ENCODE data around the gene ITGB2. TPM values are rescaled to one million over a fixed set of nuclear protein-coding genes. Genes with fewer than 3 reads are reported as not detected.

Gene ITGB2
- total RNA-seq, 1 experiment from 2014 or later, result 1.5 TPM

- no peaks in the 10 kb centered on the region for H3K9me3 ChIP-seq (ENCODE audit: control insufficient read depth in 1 of 2, insufficient read depth in 1 of 2, low read depth in 1 of 2, low read length in 2 of 2)
- no peak overlapping the region for H3K27ac ChIP-seq (ENCODE audit: low read depth, low read length)
- intact Hi-C loops (cut with micrococcal nuclease), result loop anchor here (5.0 kb wide), 1 partner anchor 36 kb away; no protein-coding TSS in a partner anchor
- TF ChIP-seq SP1 (IDR thresholded peaks at IDR 0.05; ENCODE audit: low read depth) (no peak), CTCF (IDR thresholded peaks at IDR 0.05 in 2 of 3, conservative IDR thresholded peaks at IDR 0.05 in 1 of 3; ENCODE audit: borderline replicate concordance in 1 of 3, insufficient read depth in 1 of 3, low read depth in 2 of 3, low read length in 2 of 3) (no peak), TCF7L2 (IDR thresholded peaks at IDR 0.05; ENCODE audit: borderline replicate concordance, extremely low read depth, insufficient read depth, insufficient read length) (no peak), YY1 (IDR thresholded peaks at IDR 0.05; ENCODE audit: extremely low read depth, insufficient replicate concordance, low read depth, low read length) (no peak), ZBTB33 (IDR thresholded peaks at IDR 0.05; ENCODE audit: extremely low read depth, insufficient replicate concordance, low read length) (no peak), REST (IDR thresholded peaks at IDR 0.05; ENCODE audit: low read depth) (no peak)
- H3K4me2 ChIP-seq (ENCODE audit: low read length), result no peak overlapping the region
- H3K4me1 ChIP-seq (ENCODE audit: control insufficient read depth in 1 of 2, insufficient read depth in 2 of 2, low read length in 2 of 2), result no peaks in the 10 kb centered on the region
- ChIA-PET CTCF (no interaction called here), POLR2A (no interaction called here), RAD21 (ENCODE audit: low non-redundant PET in 1 of 2, low total read pairs in 2 of 2, uncharacterized antibody in 2 of 2, unreplicated experiment in 2 of 2) (no interaction called here)
- no peaks in the 10 kb centered on the region for H3K79me2 ChIP-seq (ENCODE audit: insufficient read depth, low read length)
- no peak overlapping the region for H3K9ac ChIP-seq (ENCODE audit: low read length)
- no TSS peak for BruUV-seq (replicated peaks)
- DNase-seq (ENCODE audit: low read depth, low spot score) (no peak), ATAC-seq (no peak)
- no peaks in the 10 kb centered on the region for H3K9me2 ChIP-seq (ENCODE audit: insufficient read depth)
- H3K36me3 ChIP-seq (ENCODE audit: control insufficient read depth in 1 of 2, insufficient read depth in 2 of 2, low read length in 2 of 2), result no peaks in the 10 kb centered on the region
- H2AFZ ChIP-seq (ENCODE audit: low read depth, low read length, poor library complexity, severe bottlenecking), result no peak overlapping the region
- H3K27me3 ChIP-seq (ENCODE audit: insufficient read depth, low read length), result no peaks in the 10 kb centered on the region
- no peaks in the 10 kb centered on the region for H4K20me1 ChIP-seq (ENCODE audit: insufficient read depth)
- H3K4me3 ChIP-seq (replicated peaks in 1 of 2; ENCODE audit: low read depth in 1 of 2, low read length in 2 of 2), result no peak overlapping the region
These were observed 29.6 kb downstream of the ITGB2 start for GRCh38 chr21:44890961-44891541.
